Activated naive CD8-positive, alpha-beta T cell (primary cell): ENCODE measurements around the gene KLF1.
"Not testable (repeated sequence)": the region's sequence is repeated elsewhere in the genome, so short reads cannot be mapped to it uniquely, and the experiment has no call there.

Source experiments
- H3K27ac Mint-ChIP-seq: one replicate; pipeline ENCODE4 v1.8.0; 2021; ENCODE audit warnings: mixed read lengths
- H3K27me3 Mint-ChIP-seq: one replicate; pipeline ENCODE4 v1.8.0; 2021; ENCODE audit warnings: mixed read lengths
- H3K36me3 Mint-ChIP-seq: one replicate; pipeline ENCODE4 v1.8.0; 2021; ENCODE audit warnings: mixed read lengths
- H3K4me1 Mint-ChIP-seq: one replicate; pipeline ENCODE4 v1.8.0; 2021; ENCODE audit warnings: low read depth, mixed read lengths
- H3K4me3 Mint-ChIP-seq: one replicate; pipeline ENCODE4 v1.8.0; 2021; ENCODE audit warnings: mild to moderate bottlenecking, mixed read lengths
- H3K9me3 Mint-ChIP-seq: one replicate; pipeline ENCODE4 v1.8.0; 2021; ENCODE audit warnings: low read depth, mixed read lengths

KLF1 gene

DNA sequence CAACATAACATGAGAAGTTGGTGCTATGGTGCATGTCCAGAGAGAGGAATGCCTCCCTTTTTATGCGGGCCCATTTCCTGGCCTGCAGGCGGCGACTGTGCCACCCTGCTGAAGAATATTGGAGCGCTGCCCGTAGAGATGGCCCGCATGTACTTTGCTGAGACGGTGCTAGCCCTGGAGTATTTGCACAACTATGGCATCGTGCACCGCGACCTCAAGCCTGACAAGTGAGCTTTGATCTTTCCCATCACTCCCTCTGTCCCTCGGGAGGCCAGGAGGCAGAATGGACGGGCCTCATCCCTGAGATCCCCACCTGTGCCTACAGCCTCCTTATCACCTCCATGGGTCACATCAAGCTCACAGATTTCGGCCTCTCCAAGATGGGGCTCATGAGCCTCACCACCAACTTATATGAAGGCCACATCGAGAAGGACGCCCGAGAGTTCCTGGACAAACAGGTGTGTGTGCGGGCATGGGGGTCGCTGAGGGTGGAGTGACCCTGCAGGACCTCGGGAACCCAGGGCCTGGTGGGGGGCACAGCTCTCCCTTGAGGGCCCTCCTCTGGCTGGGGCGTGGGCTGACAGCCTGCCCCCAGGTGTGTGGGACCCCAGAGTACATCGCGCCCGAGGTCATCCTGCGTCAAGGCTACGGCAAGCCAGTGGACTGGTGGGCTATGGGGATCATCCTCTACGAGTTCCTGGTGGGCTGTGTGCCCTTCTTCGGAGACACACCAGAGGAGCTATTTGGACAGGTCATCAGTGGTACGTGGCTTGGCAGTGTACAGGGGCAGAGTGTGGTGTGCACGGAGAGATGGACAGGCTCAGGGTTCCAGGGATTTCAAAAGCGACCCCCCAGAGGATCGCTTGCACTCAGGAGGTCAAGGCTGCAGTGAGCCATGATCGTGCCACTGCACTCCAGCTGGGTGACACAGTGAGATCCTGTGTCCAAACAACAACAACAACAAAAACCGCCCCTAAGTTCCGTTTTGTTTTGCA lies 22.0 kb downstream of the KLF1 start:
- no peaks in the 10 kb centered on the region for H3K27me3 Mint-ChIP-seq
- no peaks in the 10 kb centered on the region for H3K9me3 Mint-ChIP-seq
- H3K4me1 Mint-ChIP-seq: peaks cover 6% of the 10 kb centered on the region
- no peak overlapping the region for H3K27ac Mint-ChIP-seq
- no peaks in the 10 kb centered on the region for H3K36me3 Mint-ChIP-seq
- peak overlapping the region; percentile 38 for H3K4me3 Mint-ChIP-seq

DNA sequence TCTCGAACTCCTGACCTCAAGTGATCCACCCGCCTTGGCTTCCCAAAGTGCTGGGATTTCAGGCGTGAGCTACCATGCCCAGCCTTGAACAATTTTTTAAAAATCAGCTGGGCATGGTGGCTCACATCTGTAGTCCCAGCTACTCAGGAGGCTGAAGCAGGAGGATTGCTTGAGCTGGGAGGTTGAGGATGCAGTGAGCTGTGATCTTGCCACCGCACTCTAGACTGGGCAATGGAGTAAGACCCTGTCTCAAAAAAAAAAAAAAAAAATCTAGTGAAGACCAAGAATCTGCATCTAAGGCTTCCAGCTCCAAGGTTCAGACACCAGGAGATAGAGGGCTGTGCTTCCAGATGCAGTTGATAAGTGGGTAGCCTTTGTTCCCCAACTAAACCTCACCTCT lies 22.9 kb downstream of the KLF1 start:
- H3K27me3 Mint-ChIP-seq: no peaks in the 10 kb centered on the region
- H3K27ac Mint-ChIP-seq: no peak overlapping the region
- no peaks in the 10 kb centered on the region for H3K9me3 Mint-ChIP-seq
- H3K4me3 Mint-ChIP-seq: no peak overlapping the region
- H3K4me1 Mint-ChIP-seq: peaks cover 6% of the 10 kb centered on the region
- H3K36me3 Mint-ChIP-seq: no peaks in the 10 kb centered on the region

DNA sequence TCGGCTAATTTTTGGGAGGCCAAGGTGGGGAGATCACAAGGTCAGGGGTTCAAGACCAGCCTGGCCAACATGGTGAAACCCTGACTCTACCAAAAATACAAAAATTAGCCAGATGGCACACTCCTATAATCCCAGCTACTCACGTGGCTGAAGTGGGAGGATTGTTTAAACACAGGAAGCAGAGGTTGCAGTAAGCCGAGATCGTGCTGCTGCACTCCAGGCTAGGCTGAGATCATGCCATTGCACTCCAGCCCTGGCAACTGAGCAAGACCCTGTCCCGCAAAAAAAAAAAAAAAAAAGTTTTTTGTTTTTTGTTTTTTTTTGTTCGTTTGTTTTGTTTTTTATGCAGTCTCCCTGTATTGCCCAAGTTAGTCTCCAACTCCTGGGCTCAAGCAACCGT lies 27.5 kb downstream of the KLF1 start:
- no peak overlapping the region for H3K4me3 Mint-ChIP-seq
- no peaks in the 10 kb centered on the region for H3K4me1 Mint-ChIP-seq
- no peaks in the 10 kb centered on the region for H3K36me3 Mint-ChIP-seq
- H3K9me3 Mint-ChIP-seq: peaks cover 7% of the 10 kb centered on the region
- no peak overlapping the region for H3K27ac Mint-ChIP-seq
- H3K27me3 Mint-ChIP-seq: no peaks in the 10 kb centered on the region

DNA sequence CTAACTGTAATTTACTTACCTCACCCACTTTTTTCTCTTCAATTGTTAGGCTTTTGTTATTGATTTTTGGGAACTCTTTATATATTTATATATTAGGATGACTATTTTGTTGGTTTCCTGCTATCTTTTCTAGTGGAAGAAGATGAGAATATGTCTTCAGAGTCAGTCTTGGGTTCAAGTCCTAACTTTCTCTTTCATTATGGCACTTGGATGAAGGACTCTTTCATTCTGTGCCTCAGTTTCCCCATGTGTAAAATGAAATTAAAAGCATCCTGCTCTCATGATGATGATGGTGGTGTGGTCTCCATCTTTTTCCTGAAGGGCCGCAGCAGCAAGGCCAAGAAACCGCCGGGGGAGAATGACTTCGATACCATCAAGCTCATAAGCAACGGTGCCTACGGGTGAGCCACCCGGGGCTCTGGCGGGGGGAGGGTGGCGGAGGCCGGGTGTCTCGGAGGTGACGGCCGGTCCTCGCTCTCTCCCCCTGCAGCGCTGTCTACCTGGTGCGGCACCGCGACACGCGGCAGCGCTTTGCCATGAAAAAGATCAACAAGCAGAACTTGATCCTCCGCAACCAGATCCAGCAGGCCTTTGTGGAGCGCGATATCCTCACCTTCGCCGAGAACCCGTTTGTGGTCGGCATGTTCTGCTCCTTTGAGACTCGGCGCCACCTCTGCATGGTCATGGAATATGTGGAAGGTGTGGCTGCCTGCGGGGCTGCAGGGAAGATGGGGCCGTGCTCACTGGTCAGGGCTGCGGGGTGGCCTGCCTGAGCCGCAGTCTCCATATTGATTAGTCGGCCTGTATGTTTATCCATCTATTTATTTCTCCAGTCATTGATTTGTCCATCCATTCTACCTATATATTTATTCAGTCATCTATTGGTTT lies 28.7 kb downstream of the KLF1 start:
- Mint-ChIP-seq H3K27me3 (no peaks in the 10 kb centered on the region), H3K4me1 (no peaks in the 10 kb centered on the region), H3K4me3 (no peak overlapping the region), H3K9me3 (peaks cover 7% of the 10 kb centered on the region), H3K36me3 (no peaks in the 10 kb centered on the region), H3K27ac (no peak overlapping the region)

GRCh38 chr19:12856653-12857052 lies 30.3 kb downstream of the KLF1 start:
- H3K27ac Mint-ChIP-seq: no peak overlapping the region
- no peaks in the 10 kb centered on the region for H3K4me1 Mint-ChIP-seq
- H3K27me3 Mint-ChIP-seq: no peaks in the 10 kb centered on the region
- no peak overlapping the region for H3K4me3 Mint-ChIP-seq
- no peaks in the 10 kb centered on the region for H3K36me3 Mint-ChIP-seq
- peaks cover 7% of the 10 kb centered on the region for H3K9me3 Mint-ChIP-seq

DNA sequence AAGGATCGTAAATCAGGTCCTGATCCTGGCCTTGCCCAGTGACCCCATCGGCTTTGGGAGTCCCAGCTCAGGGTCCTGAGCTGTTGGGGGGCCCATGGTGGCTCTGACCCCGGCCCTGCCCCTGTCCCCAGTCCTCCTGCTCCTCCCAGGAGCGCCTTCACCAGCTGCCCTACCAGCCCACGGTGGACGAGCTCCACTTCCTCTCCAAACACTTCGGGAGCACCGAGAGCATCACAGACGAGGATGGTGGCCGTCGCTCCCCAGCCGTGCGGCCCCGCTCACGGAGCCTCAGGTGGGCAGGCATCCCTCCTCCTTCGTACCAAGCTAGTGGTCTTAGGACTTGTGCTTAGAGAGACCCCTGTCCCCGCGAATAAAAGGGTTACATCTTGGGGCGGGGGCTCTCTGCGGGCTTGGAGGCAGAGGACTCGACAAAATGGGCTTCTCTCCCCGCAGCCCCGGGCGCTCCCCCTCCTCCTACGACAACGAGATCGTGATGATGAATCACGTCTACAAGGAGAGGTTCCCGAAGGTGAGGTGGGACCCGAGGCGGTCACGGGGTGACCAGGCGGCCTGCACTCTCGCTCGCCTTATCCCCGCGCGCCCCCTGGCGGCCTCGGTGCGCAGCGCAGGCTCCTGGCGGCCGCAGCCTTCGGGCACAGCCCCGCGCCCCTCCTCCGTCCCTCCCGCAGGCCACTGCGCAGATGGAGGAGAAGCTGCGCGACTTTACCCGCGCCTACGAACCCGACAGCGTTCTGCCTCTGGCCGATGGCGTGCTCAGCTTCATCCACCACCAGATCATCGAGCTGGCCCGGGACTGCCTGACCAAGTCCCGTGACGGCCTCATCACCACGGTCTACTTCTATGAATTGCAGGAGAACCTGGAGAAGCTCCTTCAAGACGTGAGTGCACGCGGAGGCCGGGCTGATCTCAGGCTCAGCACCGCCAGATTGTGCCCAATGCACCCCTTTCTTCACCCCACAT lies 39.6 kb downstream of the KLF1 start:
- H3K27me3 Mint-ChIP-seq: peaks cover 20% of the 10 kb centered on the region
- no peaks in the 10 kb centered on the region for H3K36me3 Mint-ChIP-seq
- no peak overlapping the region for H3K27ac Mint-ChIP-seq
- no peaks in the 10 kb centered on the region for H3K9me3 Mint-ChIP-seq
- peaks cover 2% of the 10 kb centered on the region for H3K4me1 Mint-ChIP-seq
- peak overlapping the region; percentile 58 for H3K4me3 Mint-ChIP-seq

DNA sequence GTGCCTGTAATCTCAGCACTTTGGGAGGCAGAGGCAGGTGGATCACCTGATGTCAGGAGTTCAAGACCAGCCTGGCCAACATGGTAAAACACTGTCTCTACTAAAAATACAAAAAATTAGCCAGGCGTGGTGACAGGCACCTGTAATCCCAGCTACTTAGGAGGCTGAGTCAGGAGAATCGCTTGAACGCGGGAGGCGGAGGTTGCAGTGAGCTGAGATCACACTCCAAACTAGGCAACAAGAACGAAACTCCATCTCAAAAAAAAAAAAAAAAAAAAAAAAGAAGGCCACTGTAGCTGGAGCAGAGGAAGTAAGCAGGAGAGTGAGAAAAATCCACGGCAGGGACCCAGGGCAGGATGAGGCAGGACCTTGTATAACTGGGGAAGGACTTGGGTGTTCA lies 40.4 kb downstream of the KLF1 start:
- H3K4me3 Mint-ChIP-seq, H3K27ac Mint-ChIP-seq, H3K36me3 Mint-ChIP-seq, H3K4me1 Mint-ChIP-seq, H3K9me3 Mint-ChIP-seq: not testable (repeated sequence)
- peaks cover 25% of the 10 kb centered on the region for H3K27me3 Mint-ChIP-seq

DNA sequence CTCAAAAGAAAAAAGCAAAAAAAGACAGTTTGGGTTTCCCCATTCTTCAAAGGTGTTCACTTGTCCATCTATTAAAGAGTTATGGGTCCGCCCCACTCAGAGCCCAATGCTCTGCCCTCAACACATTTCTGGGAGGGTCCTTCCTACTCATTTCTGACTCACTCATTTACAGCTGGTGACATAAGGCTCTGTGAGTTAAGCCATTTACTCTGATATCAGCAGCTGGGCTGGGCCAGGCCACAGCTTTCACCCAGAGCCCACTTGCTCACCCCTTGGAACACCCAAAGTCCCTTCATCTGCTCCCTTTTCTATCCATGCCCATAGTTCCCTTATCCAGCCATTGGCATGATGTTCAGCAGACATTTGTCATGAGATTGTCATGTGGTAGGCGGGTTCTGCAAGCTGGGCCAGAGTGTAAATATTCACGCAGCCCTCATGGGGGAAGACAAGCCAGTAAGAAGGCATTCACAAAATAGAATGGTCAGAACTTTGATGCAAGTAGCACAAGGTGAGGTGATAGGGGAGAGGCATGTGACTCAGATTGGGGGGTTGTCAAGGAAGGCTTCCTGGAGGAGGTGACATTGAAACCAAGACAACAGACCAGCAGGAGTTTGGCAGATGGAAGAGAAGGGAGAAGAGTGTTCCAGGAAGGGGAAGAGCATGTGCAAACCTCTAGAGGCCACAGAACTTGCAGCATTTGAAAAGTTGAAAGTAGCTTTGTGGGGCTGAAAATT lies 42.8 kb downstream of the KLF1 start:
- Mint-ChIP-seq H3K4me1 (peaks cover 24% of the 10 kb centered on the region), H3K36me3 (peaks cover 3% of the 10 kb centered on the region), H3K27me3 (peaks cover 45% of the 10 kb centered on the region), H3K27ac (no peak overlapping the region), H3K4me3 (no peak overlapping the region), H3K9me3 (no peaks in the 10 kb centered on the region)

GRCh38 chr19:12843328-12843727 lies 43.7 kb downstream of the KLF1 start:
- Mint-ChIP-seq H3K36me3 (peaks cover 3% of the 10 kb centered on the region), H3K4me1 (peaks cover 25% of the 10 kb centered on the region), H3K9me3 (no peaks in the 10 kb centered on the region), H3K4me3 (no peak overlapping the region), H3K27ac (no peak overlapping the region), H3K27me3 (peaks cover 44% of the 10 kb centered on the region)

- Mint-ChIP-seq H3K27me3 (peaks cover 49% of the 10 kb centered on the region), H3K4me1 (peaks cover 31% of the 10 kb centered on the region), H3K9me3 (no peaks in the 10 kb centered on the region), H3K4me3 (no peak overlapping the region), H3K36me3 (peaks cover 3% of the 10 kb centered on the region), H3K27ac (no peak overlapping the region)
Measured at GRCh38 chr19:12842511-12842910, 44.5 kb downstream of the KLF1 start.

DNA sequence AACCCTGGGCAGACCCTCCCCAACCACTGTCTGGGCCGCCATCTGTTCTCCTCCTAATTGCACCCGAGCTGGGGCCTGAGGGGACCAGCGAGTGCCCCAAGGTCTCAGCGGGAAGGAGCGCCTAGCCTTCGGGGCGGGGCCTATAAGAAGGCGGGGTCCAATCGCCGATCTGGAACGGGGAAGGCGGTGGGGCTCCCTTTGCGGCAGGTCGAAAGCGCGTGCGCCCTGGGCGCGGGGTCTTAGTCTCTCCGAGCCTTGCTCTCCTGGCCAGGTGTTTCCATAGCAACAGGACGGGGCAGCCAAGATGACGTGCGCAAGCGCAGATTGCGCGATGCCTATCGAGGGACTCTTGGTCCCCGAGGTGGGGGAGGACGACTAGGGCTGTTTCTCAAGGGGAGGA lies 45.9 kb downstream of the KLF1 start:
- H3K27ac Mint-ChIP-seq: no peak overlapping the region
- peaks cover 36% of the 10 kb centered on the region for H3K4me1 Mint-ChIP-seq
- peaks cover 3% of the 10 kb centered on the region for H3K36me3 Mint-ChIP-seq
- peaks cover 56% of the 10 kb centered on the region for H3K27me3 Mint-ChIP-seq
- H3K4me3 Mint-ChIP-seq: peak overlapping the region; percentile 44
- no peaks in the 10 kb centered on the region for H3K9me3 Mint-ChIP-seq

- no peaks in the 10 kb centered on the region for H3K9me3 Mint-ChIP-seq
- H3K27ac Mint-ChIP-seq: no peak overlapping the region
- H3K4me3 Mint-ChIP-seq: peak overlapping the region; percentile 34
- peaks cover 3% of the 10 kb centered on the region for H3K36me3 Mint-ChIP-seq
- H3K4me1 Mint-ChIP-seq: peaks cover 36% of the 10 kb centered on the region
- H3K27me3 Mint-ChIP-seq: peaks cover 58% of the 10 kb centered on the region
Measured at GRCh38 chr19:12840091-12841079, 46.6 kb downstream of the KLF1 start.
